Gastroesophageal sphincter (tissue), 3 donors: Measurements from ENCODE around the gene TUSC7.

Source experiments
- CTCF ChIP-seq, 4 experiments: fragments of 200-600 bp in 2 of 4; fragments of 450-650 bp in 2 of 4; sonication (generic) in 1 of 4; IDR thresholded peaks; one replicate each; pipeline ENCODE4 v1.5.1; 2017 to 2019; ENCODE audit warnings: antibody characterized with exemption in 4 of 4, mild to moderate bottlenecking in 2 of 4, moderate library complexity in 2 of 4
- POLR2AphosphoS5 ChIP-seq: sonication (generic); formaldehyde crosslinking; IDR thresholded peaks from one replicate; pipeline ENCODE4 v1.6.1; 2017; ENCODE audit warnings: antibody characterized with exemption

DNA sequence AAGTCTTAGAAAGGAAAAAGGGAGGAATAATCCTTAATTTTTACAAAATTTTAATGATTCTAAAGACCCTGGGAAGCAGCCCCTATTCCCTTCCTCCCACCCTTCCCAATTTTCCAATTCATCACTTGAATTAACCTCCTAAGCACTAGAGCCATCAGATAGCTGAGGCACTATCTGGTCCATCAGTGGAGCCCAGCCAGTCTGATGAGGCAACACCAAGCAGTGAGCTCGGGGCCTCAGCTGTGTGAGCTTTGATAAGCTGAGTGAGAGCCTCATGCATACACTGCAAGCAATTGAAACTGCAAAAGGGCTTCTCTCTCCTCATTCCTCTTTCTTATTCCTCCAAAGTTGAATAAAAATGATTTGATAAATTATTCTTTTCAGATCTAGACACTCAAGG lies 31.9 kb downstream of the TUSC7 start:
- no peak for TF ChIP-seq CTCF (IDR thresholded peaks at IDR 0.05)
- TF ChIP-seq POLR2AphosphoS5: no peak
